ENCODE measurements around the gene HS3ST2.

- TF ChIP-seq CTCF (IDR thresholded peaks at IDR 0.05) (no peak), SMC3 (IDR thresholded peaks at IDR 0.05) (no peak), JUN (IDR thresholded peaks at IDR 0.05) (no peak), MAX (IDR thresholded peaks at IDR 0.05) (no peak), EP300 (IDR thresholded peaks at IDR 0.05) (no peak), BCL3 (IDR thresholded peaks at IDR 0.05) (no peak)
These were observed 8.6 kb upstream of the HS3ST2 start for GRCh38 chr16:22805326-22805725.

All from A549 (cell line).